GM23338 (cell line): ENCODE results near the gene USP24. TPM values are rescaled to one million over a fixed set of nuclear protein-coding genes. Genes with fewer than 3 reads are reported as not detected.

Source experiments
- ATAC-seq: fragments of 200-7000 bp; cut with Tn5 transposase; 3 replicates; pipeline ENCODE4 v1.9.1; 2020
- DNase-seq: peaks from one replicate; pipeline ENCODE4 v3.0.0-alpha.2; 2015; ENCODE audit warnings: low spot score
- H2AFZ ChIP-seq: fragments of 200-600 bp; sonication (generic); 2 replicates; pipeline ENCODE4 v1.8.0; 2016; ENCODE audit warnings: antibody characterized with exemption, mild to moderate bottlenecking, moderate library complexity
- H3F3A ChIP-seq: fragments of 200-600 bp; sonication (generic); replicated peaks from 2 replicates; pipeline ENCODE4 v1.8.0; 2017; ENCODE audit warnings: antibody characterized with exemption, mixed run types, low read depth
- H3K27ac ChIP-seq: fragments of 200-600 bp; sonication (generic); 2 replicates; pipeline ENCODE4 v1.6.1; 2016; ENCODE audit warnings: low read depth
- H3K27me3 ChIP-seq: fragments of 200-600 bp; sonication (generic); 2 replicates; pipeline ENCODE4 v1.8.0; 2016; ENCODE audit warnings: mild to moderate bottlenecking, mixed run types, moderate library complexity; ENCODE audit not compliant: insufficient read depth
- H3K36me3 ChIP-seq: fragments of 200-600 bp; sonication (generic); 2 replicates; pipeline ENCODE4 v1.8.0; 2016; ENCODE audit warnings: mild to moderate bottlenecking; ENCODE audit not compliant: insufficient read depth
- H3K4me1 ChIP-seq: fragments of 200-600 bp; sonication (generic); 2 replicates; pipeline ENCODE4 v1.8.0; 2016; ENCODE audit warnings: mild to moderate bottlenecking, moderate library complexity; ENCODE audit not compliant: insufficient read depth
- H3K4me2 ChIP-seq: fragments of 200-600 bp; sonication (generic); 2 replicates; pipeline ENCODE4 v1.7.1; 2017; ENCODE audit warnings: mixed run types
- H3K4me3 ChIP-seq: fragments of 200-600 bp; sonication (generic); 2 replicates; pipeline ENCODE4 v1.6.1; 2016; ENCODE audit warnings: mixed run types
- H3K79me2 ChIP-seq: fragments of 200-600 bp; sonication (generic); replicated peaks from 2 replicates; pipeline ENCODE4 v1.8.0; 2017; ENCODE audit warnings: mild to moderate bottlenecking; ENCODE audit not compliant: insufficient read depth
- H3K9me2 ChIP-seq: fragments of 200-600 bp; sonication (generic); 2 replicates; pipeline ENCODE4 v1.8.0; 2017; ENCODE audit not compliant: insufficient read depth
- H4K20me1 ChIP-seq: fragments of 200-600 bp; sonication (generic); replicated peaks from 2 replicates; pipeline ENCODE4 v1.8.0; 2017; ENCODE audit warnings: mild to moderate bottlenecking; ENCODE audit not compliant: insufficient read depth
- H3K27ac Mint-ChIP-seq: 2 replicates; pipeline ENCODE4 v1.8.0; 2020; ENCODE audit warnings: inconsistent platforms, mild to moderate bottlenecking, moderate library complexity, mixed read lengths
- H3K27me3 Mint-ChIP-seq: 3 replicates; pipeline ENCODE4 v1.8.0; 2022; ENCODE audit warnings: low read depth, mild to moderate bottlenecking, moderate library complexity, mixed read lengths, inconsistent platforms; ENCODE audit not compliant: insufficient read depth, poor library complexity
- H3K36me3 Mint-ChIP-seq: 3 replicates; pipeline ENCODE4 v1.8.0; 2021; ENCODE audit warnings: low read depth, mild to moderate bottlenecking, inconsistent platforms, moderate library complexity, mixed read lengths
- H3K4me1 Mint-ChIP-seq: 3 replicates; pipeline ENCODE4 v1.8.0; 2020; ENCODE audit warnings: mild to moderate bottlenecking, inconsistent platforms, mixed read lengths
- H3K4me3 Mint-ChIP-seq: 3 replicates; pipeline ENCODE4 v1.8.0; 2021; ENCODE audit warnings: moderate library complexity, mild to moderate bottlenecking, inconsistent platforms, mixed read lengths
- H3K9me3 Mint-ChIP-seq: 3 replicates; pipeline ENCODE4 v1.8.0; 2020; ENCODE audit warnings: moderate library complexity, mild to moderate bottlenecking, inconsistent platforms, mixed read lengths
- CREB1 ChIP-seq: fragments of 250-450 bp; sonication (Bioruptor Pico); IDR thresholded peaks from 2 replicates; pipeline ENCODE4 v1.5.0; 2020; ENCODE audit warnings: low read depth, mild to moderate bottlenecking, moderate library complexity
- CTCF ChIP-seq, 2 experiments: fragments of 200-600 bp in 1 of 2; sonication (generic) in 1 of 2; conservative IDR thresholded peaks; 2 replicates each; pipeline versions ENCODE4 v1.5.1 to v1.6.1; 2016 to 2017; ENCODE audit warnings: antibody characterized with exemption in 2 of 2, low read depth in 2 of 2, mild to moderate bottlenecking in 2 of 2, moderate library complexity in 1 of 2
- EZH2phosphoT487 ChIP-seq: fragments of 200-600 bp; sonication (generic); IDR thresholded peaks from one replicate; pipeline ENCODE4 v1.8.1; 2018; ENCODE audit warnings: antibody characterized with exemption; ENCODE audit not compliant: unreplicated experiment
- JUNB ChIP-seq: IDR thresholded peaks from one replicate; pipeline ENCODE4 v1.6.1; 2016; ENCODE audit warnings: antibody characterized with exemption; ENCODE audit not compliant: unreplicated experiment
- NANOG ChIP-seq: IDR thresholded peaks from 2 replicates; pipeline ENCODE4 v1.6.1; 2016; ENCODE audit warnings: antibody characterized with exemption, borderline replicate concordance
- POLR2AphosphoS5 ChIP-seq: IDR thresholded peaks from 2 replicates; pipeline ENCODE4 v1.6.1; 2016; ENCODE audit warnings: antibody characterized with exemption, low read depth
- REST ChIP-seq: IDR thresholded peaks from one replicate; pipeline ENCODE4 v1.6.1; 2018; ENCODE audit warnings: antibody characterized with exemption; ENCODE audit not compliant: unreplicated experiment
- STAT1 ChIP-seq: IDR thresholded peaks from one replicate; pipeline ENCODE4 v1.6.1; 2016; ENCODE audit warnings: antibody characterized with exemption; ENCODE audit not compliant: unreplicated experiment
- ZNF114 ChIP-seq: fragments of 250-450 bp; sonication (Bioruptor Pico); IDR thresholded peaks from 2 replicates; pipeline ENCODE4 v1.5.0; 2020; ENCODE audit warnings: mild to moderate bottlenecking, moderate library complexity
- ZNF331 ChIP-seq: fragments of 250-450 bp; sonication (Bioruptor Pico); IDR thresholded peaks from 2 replicates; pipeline ENCODE4 v1.5.0; 2020; ENCODE audit warnings: low read depth, mild to moderate bottlenecking, moderate library complexity
- polyA plus RNA-seq: library from polyadenylated mRNA; unstranded; fragments of >200 nt; fragmentation: Nextera tagmentation; extraction: Ambion mirVana; gene quantifications from 2 replicates; pipeline ENCODE4 v1.2.1, GENCODE V29; 2016
- total RNA-seq: library from RNA; depleted of rRNA; stranded (reverse); fragments of >200 nt; shearing (Covaris generic); gene quantifications from 2 replicates; pipeline ENCODE4 v1.2.3, GENCODE V29; 2014
- TF ChIP-seq, protein P1 (sequence below): IDR thresholded peaks from 2 replicates; pipeline ENCODE4 v1.6.1; 2016; ENCODE audit warnings: antibody characterized with exemption

USP24 gene
- total and polyA plus RNA-seq, 2 experiments from 2014 or later: 12.1 to 32.6 TPM

GRCh38 chr1:55188909-55189308 lies 26.3 kb downstream of the USP24 start:
- H4K20me1 ChIP-seq: no peaks in the 10 kb centered on the region; the same call in 1 of the 2 replicates
- Mint-ChIP-seq H3K4me1 (peaks cover 6% of the 10 kb centered on the region; the same call in 2 of the 3 replicates), H3K4me3 (no peak overlapping the region)

DNA sequence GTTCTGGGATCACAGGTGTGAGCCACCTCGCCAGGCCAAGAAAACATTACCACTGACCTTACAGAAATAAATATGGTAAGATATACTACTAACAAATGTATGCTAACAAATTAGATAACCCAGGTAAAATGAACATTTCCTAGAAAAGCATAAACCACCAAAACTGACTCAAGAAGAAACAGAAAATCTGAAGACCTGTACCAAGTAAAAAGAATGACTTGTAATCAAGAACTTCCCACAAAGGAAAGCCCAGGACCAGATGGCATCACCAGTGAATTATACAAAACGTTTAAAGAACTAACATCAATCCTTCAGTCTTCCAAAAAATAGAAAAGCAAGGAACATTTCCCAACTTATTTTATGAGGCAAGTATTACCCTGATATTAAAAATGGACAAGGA lies 29.3 kb downstream of the USP24 start:
- Histone ChIP-seq H3K27ac (no peak overlapping the region), H3K27me3 (no peaks in the 10 kb centered on the region), H3K9me2 (no peaks in the 10 kb centered on the region), H3K4me1 (no peaks in the 10 kb centered on the region), H3K79me2 (peaks cover 96% of the 10 kb centered on the region), H4K20me1 (no peaks in the 10 kb centered on the region; the same call in 1 of the 2 replicates), H3K4me3 (no peak overlapping the region), H3K4me2 (no peak overlapping the region), H2AFZ (no peak overlapping the region), H3F3A (no peaks in the 10 kb centered on the region), H3K36me3 (no peaks in the 10 kb centered on the region)
- Mint-ChIP-seq H3K36me3 (peaks cover 17% of the 10 kb centered on the region), H3K4me1 (no peaks in the 10 kb centered on the region; the same call in 2 of the 3 replicates), H3K27ac (no peak overlapping the region), H3K4me3 (no peak overlapping the region), H3K9me3 (peaks cover 6% of the 10 kb centered on the region), H3K27me3 (peaks cover 2% of the 10 kb centered on the region)
- TF ChIP-seq NANOG (no peak), POLR2AphosphoS5 (no peak), REST (no peak), ZNF331 (CRISPR knock-in tag) (no peak), STAT1 (no peak), JUNB (no peak), EZH2phosphoT487 (no peak), CREB1 (CRISPR knock-in tag) (no peak), CTCF (conservative IDR thresholded peaks at IDR 0.05; ENCODE audit: low read depth in 2 of 2) (no peak)
- TF ChIP-seq, protein P1, sequence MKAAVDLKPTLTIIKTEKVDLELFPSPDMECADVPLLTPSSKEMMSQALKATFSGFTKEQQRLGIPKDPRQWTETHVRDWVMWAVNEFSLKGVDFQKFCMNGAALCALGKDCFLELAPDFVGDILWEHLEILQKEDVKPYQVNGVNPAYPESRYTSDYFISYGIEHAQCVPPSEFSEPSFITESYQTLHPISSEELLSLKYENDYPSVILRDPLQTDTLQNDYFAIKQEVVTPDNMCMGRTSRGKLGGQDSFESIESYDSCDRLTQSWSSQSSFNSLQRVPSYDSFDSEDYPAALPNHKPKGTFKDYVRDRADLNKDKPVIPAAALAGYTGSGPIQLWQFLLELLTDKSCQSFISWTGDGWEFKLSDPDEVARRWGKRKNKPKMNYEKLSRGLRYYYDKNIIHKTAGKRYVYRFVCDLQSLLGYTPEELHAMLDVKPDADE: no peak
- DNase-seq (no peak), ATAC-seq (no peak)

More at GRCh38 chr1:55188909-55189308, 26.3 kb downstream of the USP24 start:
- Histone ChIP-seq H3K4me3 (no peak overlapping the region), H3K9me2 (no peaks in the 10 kb centered on the region), H3K27ac (no peak overlapping the region), H2AFZ (no peak overlapping the region), H3K36me3 (no peaks in the 10 kb centered on the region), H3K79me2 (peaks cover 88% of the 10 kb centered on the region), H3K27me3 (no peaks in the 10 kb centered on the region), H3F3A (no peaks in the 10 kb centered on the region), H3K4me1 (no peaks in the 10 kb centered on the region), H3K4me2 (no peak overlapping the region)
- DNase-seq (no peak), ATAC-seq (no peak)
- Mint-ChIP-seq H3K27me3 (no peaks in the 10 kb centered on the region), H3K36me3 (peaks cover 13% of the 10 kb centered on the region; the same call in 2 of the 3 replicates), H3K27ac (no peak overlapping the region), H3K9me3 (peaks cover 6% of the 10 kb centered on the region)
- no peak for TF ChIP-seq ZNF114 (CRISPR knock-in tag)
- no peak for TF ChIP-seq CTCF (conservative IDR thresholded peaks at IDR 0.05; ENCODE audit: low read depth in 2 of 2)
- no peak for TF ChIP-seq STAT1
